Stimulated activated CD8-positive, alpha-beta memory T cell treated with anti-CD3 and anti-CD28 coated beads, Interleukin-4, amount 100 ng/mL, for 48 hours (primary cell): Measurements from ENCODE around the gene RARB.
A peak's percentile ranks its signal among the peaks of the same experiment; 100 is the strongest.

ENCODE experiments used
- DNase-seq: peaks from one replicate; pipeline ENCODE4 v3.0.0-alpha.2; 2020

RARB gene

DNA sequence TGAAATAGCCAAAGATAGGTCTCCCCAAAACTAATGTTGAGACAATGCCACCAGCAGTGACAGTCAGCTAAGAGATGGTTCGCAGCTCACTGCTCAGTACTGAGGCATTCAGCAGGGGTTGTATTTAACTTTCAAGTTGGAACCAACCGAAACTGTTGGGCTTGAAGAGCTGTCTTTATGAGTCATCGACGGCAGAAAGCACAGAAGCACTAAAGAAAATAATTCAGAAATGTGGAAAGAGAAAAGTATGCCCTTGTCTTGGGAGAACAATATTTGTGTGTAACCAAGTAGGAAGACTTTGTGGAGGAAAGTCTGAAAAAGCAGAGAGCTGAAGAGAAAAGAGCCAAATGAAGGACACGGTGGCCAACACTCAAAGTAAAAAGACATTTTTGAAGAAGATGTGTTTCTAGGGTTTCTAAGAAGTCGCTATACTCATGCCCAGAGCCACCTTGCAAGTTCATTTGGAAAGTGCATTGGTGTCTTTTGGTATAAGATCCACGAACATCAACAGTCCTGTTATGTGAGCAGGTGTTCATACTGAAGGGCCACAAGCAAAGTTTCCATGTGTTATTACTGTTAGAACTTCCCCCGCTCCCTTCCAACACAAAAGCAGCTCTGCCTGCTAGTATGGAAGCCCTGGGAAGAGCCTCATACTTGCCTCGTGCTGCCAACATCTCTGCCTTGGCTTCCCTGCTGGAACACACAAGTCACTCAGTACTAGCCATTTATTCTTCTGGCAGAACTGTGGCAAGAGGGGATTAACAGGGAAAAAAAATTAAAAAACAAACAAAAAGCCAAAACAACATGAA is 4.1 kb upstream of the RARB start:
- DNase-seq: no peak

DNA sequence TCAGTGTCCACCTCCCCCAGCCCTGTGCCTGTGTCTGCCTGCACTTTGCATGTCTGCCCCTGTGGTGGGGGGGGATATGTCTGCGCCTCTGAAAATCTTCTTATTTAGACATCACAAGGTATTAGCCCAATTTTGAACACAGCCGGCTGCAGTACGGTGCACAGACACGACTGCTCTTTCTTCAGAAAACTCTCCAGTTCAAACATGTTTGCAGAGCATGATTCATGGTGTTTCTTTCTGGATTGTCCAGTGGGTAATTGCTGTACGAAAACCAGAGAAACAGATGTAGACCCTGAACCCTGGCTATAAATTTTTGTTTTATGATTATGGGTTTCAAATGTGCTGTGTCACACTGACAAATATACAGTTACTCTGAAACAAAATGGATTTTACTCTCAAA is 3.4 kb upstream of the RARB start:
- no peak for DNase-seq

DNA sequence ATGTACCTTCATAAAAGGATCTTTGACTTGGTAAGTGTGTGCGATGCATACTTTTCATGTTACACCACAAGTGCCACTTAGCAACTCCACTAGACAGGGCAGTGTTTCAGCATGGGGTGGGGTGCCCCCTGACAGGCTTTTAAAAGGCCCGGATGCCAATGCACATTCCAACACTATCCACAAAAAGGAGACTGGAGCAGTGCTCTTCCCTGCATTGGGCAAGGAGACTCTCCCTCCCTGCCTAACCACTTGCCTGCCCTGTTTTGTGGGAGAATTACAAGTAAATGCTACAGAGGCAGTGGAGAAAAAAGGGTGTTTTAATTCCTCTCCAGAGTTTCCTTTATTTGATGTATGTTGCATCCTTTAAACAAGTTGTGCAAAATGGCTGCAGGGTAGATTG is 1.7 kb upstream of the RARB start:
- no peak for DNase-seq

DNA sequence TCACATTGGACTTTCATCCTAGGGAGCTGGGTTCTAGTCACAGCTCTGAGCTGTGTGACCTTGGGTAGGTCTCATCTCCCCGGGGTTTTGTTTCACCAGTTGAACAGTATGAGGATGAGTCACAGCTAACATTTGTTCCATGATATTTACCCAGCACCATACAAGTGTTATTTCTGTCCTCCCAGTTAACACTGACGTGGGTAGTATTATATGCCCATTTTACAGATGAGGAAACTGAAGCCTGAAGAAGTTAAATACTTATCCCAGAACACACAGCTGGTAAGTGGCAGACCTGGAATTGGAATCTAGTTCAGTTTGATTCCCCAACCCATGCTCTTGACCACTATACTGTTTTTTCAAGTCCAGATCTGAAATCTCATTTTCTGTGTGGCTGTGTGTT is 908 bp upstream of the RARB start:
- no peak for DNase-seq

DNA sequence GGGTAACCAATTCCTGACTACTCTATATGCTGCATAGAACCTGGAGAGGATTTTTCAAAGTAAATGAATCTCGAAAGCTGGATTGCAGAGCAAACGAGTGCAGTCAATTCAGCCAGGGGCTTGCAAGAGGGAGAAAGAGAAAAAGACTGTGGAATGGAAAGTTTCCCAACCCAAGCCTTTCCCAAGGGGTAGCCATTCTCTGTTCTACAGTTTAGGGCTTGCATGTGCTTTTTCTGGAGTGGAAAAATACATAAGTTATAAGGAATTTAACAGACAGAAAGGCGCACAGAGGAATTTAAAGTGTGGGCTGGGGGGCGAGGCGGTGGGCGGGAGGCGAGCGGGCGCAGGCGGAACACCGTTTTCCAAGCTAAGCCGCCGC is 511 bp upstream of the RARB start:
- DNase-seq: no peak

DNA sequence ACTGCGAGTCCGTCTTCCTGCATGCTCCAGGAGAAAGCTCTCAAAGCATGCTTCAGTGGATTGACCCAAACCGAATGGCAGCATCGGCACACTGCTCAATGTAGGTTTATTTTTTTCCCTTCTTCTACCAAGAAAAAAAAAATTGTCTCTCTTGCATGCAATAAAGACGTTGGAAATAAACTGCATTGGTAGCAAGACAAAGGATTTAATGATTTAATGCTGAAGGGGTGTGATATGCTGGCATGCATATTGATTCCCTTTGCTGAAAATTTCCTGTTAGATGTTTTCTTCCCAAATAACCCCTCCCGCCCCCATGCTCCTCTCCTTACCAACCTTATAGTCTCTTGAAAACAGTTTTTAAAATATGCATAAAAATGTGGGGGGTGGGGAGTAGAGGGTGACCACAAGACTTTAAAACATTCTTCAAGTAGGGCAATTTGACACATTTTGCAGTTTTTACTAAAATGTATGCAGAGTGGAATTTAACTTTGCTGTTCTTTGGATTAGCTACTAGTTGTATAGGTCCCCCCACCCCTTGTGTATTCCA is 799 bp downstream of the RARB start:
- DNase-seq: no peak

DNA sequence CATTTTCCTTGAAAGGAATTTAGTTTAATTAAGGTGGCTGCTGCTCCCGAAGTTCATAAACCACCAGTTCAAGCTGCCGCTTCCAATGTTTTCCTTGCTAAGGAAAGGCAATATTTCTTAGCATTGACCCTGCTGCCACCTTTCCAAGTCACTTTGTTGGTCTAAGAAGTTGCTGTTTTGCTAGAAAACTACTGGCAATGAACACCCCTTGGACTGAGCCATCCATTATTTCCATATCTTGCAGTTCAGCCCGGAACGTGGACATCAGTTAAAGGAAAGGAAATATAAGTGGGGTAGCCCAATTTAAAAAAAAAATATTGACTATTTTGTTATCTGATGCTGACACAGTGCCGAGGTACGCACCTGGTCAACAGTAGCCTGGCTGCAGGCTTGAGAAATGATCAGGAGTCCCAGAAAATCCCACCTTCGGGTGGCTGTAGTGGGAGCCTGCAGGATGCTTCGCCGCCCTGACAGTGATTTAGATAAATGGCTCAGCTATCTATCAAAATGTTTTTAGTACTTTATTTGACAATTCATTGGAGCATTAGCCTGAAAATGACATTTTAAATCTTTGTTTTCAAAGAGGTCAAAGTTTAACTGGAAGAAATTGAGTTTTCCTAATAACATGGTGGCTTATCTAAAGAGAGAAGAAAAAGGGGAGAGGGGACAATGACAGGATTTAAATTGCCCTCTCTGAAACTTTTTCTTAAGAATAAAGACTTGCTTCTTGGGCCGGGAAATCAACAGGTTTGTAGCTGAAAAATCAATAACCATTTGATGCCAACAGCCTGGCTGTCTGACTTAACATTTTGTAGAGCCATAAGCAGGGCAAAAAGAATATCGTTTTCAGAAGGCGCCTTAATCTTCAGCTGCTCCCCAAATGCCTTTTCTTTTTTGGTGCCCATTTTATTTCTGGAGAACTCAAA is 1.6 kb downstream of the RARB start:
- DNase-seq: no peak

DNA sequence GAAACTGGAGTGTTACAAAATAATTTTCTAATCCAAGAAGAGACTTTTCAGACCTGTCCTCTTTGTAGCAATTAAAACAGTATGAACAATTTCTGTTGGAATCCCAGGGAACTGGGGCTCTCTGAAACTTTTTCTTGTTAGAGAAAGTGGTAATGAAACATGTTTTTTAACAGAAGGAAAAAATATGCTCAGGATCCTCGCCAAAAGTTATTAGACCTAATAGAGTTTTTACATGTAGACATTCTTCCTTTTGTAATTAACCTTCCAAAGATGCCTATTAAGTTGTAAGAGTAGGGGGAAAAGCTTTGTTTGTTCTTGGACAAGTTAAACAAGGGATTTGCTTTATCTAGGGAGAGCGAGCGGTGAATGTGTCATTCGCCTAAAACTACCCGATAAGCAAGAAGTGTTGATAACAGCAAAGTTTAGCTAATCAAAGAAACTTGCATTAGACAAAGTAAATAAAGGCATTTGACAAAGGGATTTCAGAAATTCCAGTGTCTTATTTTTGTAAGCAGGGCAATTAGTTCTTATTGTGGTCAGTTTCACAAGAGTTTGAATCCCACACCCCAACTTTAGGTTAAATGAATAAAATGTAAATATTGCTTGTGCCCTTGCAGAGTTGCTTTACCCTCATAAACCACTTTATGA is 2.3 kb downstream of the RARB start:
- no peak for DNase-seq

DNA sequence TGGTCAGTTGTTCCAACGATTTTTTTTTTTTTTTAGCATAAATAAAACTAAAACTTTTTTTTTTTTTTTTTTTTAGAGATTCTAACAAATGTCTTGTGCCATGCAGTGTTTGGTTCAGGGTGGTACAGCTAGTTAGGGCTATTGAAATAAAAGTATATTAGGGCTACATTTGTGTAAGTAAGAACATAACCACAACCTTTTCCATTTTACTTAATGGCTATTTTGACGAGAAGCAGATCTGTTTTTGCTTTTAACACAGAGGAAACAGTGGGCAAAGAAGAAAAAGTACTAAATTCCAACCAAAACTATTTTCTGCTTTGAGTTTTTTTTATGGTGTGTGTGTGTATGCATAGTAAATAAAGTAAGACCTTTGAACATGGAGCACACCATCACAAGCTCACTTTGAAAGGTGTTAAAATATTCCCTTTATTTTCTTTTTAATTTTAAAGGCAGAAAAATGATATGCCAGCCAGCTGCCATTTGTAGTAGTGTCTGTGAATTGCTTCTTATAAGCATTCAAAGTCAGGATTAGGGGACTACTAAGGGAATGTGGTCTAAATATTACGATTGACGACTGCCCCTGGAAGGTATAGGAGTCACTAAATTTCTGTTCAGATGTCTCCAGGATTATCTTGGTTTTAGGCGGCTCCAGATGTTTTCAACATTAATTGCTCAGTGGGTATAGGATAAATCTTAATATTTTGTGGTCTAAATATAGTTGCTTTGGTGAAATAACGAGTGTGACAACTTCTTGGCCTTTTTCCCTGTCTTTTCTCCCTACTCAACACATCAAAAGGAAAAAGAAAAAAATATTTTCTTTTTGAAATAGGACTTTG is 3.1 kb downstream of the RARB start:
- DNase-seq: no peak

DNA sequence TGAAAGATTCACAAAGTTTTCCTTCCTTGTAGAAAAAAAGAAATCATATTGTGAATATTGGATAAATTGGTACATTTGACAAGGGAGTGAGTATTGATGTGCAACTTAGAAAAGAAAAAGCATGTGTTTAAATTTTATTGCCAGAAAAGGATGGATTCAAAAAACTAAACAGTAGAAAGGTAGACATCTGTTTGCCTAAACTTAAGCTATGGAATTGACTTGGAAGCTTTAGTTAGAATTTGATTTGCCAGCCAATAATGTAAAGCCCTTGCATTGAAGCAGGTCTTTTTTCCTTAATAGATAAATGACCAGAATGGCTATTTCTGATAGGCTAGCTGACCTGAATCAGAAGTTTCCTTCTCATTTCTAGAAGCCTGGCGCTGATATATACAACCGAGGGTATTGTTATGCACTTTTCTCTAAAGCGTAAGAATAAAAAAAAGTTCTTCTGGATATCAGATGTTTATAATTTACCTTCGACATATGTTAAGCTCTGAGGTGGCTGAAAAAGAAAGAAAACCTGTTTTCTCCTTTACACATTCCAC is 4.2 kb downstream of the RARB start:
- no peak for DNase-seq

DNA sequence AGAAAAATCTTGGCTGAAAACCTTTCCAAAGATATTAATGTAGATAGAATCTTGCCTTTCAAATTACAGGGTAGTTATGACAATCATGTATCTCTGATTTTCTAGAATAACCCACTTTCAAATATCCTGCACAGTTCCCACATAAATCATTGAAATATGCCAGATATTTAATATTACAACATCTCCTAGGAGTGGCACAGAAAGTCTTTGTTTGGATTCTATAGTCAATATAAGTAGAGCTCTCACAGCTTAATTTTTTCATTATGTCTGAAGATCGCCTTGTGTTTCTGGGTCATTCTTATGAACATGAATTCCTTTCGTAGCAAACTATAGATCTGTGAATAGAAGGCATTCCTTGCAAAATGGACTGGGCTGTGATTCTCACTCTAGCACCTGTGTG is 5.0 kb downstream of the RARB start:
- no peak for DNase-seq

DNA sequence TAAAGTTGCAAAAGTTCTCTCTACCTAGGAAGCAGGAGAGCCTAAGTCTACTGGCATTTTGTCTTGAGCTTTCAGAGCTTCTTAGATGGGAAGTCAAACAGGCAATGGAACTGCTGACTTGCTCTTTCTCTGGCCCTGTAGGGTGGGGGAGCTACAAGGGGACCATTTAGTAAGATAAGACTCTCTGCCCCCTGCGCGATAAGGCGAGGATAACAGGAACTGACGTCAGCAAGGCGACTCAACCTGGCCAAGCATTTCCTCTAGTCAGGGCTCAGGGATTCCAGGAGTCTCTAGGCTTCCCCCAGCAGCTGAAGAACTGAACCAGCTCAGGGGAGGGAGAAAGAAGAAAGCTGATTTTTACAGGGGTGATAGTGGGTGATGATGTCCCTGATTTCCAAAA is 5.8 kb downstream of the RARB start:
- DNase-seq: no peak

DNA sequence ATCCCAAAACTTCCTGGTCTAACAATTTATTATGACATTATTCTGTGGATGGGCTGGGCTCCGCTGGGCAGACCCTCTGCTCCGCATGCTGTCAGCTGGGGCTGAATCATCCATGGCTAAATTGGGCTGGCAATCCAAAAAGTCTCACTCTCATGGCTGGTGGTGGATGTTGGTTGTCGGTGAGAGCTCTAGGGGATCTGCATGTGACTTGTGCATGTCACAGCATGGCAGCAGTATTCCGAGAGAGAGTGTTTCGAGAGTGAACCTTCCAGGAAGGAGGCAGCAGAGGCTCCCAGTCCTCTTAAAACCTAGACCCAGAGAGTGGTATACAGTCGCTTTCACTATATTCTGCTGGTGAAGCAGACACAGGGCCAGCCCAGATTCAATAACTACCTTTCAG is 9.9 kb downstream of the RARB start:
- DNase-seq: no peak

DNA sequence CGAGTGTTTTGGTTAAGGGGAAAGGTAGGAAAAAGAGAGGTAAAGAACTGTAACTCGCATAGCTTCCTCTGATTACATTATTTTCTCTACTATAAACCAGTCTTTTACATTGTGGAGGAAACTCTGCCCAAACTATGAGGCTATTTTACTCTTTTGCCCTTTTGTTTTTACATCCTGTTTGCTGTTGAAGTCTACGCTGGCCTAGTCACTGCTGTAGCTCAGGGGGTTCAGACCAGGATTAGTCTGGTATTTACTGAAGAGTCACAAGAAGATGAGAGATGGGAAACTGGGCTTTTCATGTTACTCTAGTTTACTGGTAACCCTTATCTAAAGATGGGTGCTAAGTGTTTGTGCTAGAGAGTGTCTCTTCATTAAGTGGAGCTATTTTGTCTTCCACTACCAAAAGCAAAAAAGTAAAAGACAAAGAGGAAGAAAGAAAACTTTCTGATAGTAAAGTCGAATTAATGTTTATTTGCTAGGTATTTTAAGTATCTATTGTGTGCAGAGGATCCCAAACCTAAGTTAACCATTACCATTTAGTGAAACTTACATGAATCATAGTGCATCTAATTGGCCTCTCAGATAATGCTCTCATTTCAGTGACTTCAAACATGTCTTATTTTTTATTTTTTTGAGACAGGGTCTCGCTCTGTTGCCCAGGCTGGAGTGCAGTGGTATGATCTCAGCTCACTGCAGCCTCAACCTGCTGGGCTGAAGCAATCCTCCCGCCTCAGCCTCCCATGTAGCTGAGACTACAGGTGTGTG is 10.9 kb downstream of the RARB start:
- DNase-seq: no peak

DNA sequence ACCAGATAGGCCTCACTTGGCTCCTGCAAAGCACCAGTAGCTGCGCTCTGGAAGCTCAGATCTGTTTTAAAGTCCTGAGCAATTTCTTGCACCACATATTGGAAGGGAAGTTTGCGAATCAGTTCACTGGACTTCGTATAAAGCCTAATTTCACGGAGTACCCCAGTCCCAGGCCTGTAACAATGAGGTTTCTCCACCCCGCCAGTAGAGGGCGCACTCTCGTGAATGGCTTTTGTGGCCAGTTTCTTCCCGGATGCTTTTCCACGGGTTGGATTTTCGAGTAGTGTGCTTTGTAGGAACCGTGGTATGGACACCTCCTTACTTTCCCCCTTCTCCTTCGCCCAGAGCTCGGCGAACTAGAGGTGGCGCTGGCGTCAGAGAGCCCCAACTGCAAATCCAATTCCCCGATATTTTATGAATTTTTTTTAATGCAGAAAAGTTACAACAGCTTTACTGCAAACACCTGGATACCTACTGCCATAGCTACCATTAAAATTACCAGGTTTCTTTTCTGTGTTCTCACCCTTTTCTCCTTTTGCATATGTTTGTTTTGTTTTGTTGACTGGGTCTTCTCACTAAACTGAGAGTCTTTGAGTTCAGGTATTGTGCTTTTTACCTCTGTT is 13.3 kb downstream of the RARB start:
- DNase-seq: peak; percentile 55

DNA sequence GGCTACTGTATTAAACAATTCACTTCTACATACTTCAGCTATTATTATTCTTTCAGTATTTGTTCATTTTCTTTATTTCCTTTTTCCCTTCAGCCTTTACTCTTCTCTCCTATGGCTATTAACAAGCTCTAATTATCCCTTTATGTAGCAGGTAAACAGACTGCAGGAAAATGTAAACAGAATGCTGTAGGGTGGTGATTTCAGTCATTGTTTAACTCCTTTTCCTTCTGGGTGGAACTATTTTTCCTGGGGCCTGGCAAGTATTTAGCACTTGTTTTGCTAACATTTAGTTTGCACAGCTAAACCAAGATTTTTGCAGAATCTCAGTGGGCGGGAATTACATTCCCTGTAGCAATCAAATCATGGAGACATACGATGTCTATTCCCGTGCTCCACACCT is 14.4 kb downstream of the RARB start:
- no peak for DNase-seq

DNA sequence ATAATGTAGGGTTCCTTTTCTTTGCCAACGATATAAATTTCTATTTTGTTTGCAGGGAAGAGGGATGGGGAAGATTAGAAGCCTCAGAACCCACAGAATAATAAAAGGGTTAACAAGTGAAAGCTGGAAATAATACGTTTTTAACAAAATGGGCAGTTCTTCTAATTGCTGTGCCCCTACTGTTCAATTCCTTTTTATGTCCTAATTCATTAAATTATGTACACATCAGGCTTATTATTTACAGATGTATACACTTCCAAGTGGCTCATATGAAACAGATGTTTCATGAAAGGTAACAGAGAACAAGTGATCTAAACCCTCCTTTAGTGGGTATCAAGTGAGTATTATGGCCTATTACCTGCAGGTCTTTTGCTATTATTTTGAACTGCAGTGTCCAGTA is 16.2 kb downstream of the RARB start:
- no peak for DNase-seq

DNA sequence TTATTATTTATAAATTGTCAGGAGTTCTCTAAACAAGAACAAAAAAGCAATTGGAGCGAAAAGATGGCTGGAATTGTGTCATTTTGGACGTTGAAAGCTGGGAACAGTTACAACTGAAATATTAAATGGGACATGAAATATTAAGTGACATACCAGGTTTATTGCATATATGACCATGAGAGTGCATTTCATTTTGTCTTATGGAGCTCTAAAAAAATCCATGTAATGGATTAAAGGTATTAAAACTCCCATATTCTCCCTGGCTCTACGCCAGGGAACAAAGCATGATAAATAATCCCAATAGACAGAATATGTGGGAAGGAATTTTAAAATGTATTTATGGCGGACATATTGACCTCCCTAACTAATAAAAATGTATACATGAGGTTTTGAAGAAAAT is 17.7 kb downstream of the RARB start:
- no peak for DNase-seq

DNA sequence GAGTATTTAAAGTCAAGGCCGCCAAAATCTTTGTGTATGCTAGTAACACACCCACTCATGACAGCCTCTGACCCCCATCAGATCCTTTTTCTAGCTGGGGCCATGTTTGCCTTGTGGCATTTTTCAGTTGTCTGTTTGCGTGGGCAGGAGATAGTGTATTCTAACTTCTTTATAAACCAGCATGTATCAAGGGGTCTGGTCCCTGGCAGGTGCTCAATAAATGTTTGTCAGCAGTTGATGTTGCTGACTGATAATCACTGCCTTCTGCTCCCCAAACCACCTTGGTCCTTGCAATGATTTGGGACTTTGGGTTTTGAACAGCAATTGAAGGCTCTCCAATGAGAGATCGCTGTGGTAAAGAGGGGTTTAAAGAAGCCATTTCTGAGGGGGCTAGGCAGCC is 19.2 kb downstream of the RARB start:
- no peak for DNase-seq

DNA sequence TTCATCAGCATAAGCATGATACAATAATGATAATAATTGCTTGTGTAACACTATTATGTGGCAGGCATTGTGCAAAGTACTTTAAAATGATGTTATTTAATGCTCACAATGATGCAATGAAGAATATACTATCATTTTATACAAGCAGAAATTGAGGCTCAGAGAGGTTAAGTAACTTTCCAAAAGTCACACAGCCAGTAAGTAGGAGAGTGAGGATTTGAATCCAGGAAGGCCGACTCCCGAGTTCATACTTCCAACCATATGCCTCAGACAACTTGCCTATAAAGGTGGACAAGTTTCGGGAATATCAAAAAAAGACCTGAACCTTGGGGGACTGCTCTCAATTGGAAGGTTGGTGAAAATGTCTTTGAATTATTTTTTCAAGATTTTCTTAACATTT is 19.9 kb downstream of the RARB start:
- no peak for DNase-seq
